RPMI8226 (cell line): Measurements from ENCODE around the gene MC4R.

Experiments
- DNase-seq: peaks from one replicate; pipeline ENCODE4 v3.0.0-alpha.2; 2015

The MC4R gene

GRCh38 chr18:60322591-60322990 is 50.0 kb downstream of the MC4R start:
- DNase-seq, result no peak
